ENCODE data around the gene FANCD2.

GRCh38 chr3:10122724-10123123, 96.5 kb downstream of the FANCD2 start:
- TF ChIP-seq CTCF (conservative IDR thresholded peaks at IDR 0.05) (no peak), EZH2 (IDR thresholded peaks at IDR 0.05; ENCODE audit: low read depth) (no peak)
